Measurements from ENCODE around the gene MAMDC2. TPM values are rescaled to one million over a fixed set of nuclear protein-coding genes. Genes with fewer than 3 reads are reported as not detected.

Gene MAMDC2
- total and polyA plus RNA-seq, 2 of the 4 experiments (the other 2 are of a cell fraction), result 5.0 to 5.2 TPM

GRCh38 chr9:70093095-70093494, 49.4 kb downstream of the MAMDC2 start:
- Histone ChIP-seq H3K9me3 (ENCODE audit: control insufficient read depth, insufficient read depth, low read length) (no peaks in the 10 kb centered on the region), H4K5ac (ENCODE audit: low read depth, low read length) (no peak overlapping the region), H3K27me3 (ENCODE audit: control insufficient read depth, insufficient read depth, low read length) (no peaks in the 10 kb centered on the region), H3K56ac (ENCODE audit: extremely low read depth, insufficient read depth, low read length) (no peak overlapping the region), H3K14ac (replicated peaks; ENCODE audit: low read depth, low read length) (no peak overlapping the region), H2BK120ac (ENCODE audit: low read depth, low read length) (no peak overlapping the region), H3K18ac (ENCODE audit: low read depth, low read length) (no peak overlapping the region), H2AK9ac (replicated peaks; ENCODE audit: low read depth, low read length, poor library complexity) (no peak overlapping the region), H4K91ac (ENCODE audit: insufficient read depth, low read depth, low read length) (no peak overlapping the region), H3K4me2 (ENCODE audit: low read depth, low read length) (no peak overlapping the region), H3K9ac (ENCODE audit: low read depth, low read length) (no peak overlapping the region), H2BK5ac (ENCODE audit: low read depth, low read length, poor library complexity, severe bottlenecking) (no peak overlapping the region), H4K20me1 (ENCODE audit: insufficient read depth, low read length) (no peaks in the 10 kb centered on the region), H3K9me1 (ENCODE audit: insufficient read depth, low read length) (no peaks in the 10 kb centered on the region), H3K4ac (ENCODE audit: low read depth, low read length) (no peak overlapping the region), H2AK5ac (ENCODE audit: low read depth, low read length) (no peak overlapping the region), H3K4me1 (ENCODE audit: control insufficient read depth, insufficient read depth, low read length) (peaks cover 3% of the 10 kb centered on the region; the same call in 1 of the 2 replicates), H3K27ac (ENCODE audit: insufficient read depth, low read length) (no peak overlapping the region), H3K4me3 (ENCODE audit: insufficient read depth, low read depth, low read length) (no peak overlapping the region), H2BK15ac (ENCODE audit: low read depth, low read length) (no peak overlapping the region), H2AFZ (replicated peaks; ENCODE audit: low read length, poor library complexity) (no peak overlapping the region), H4K8ac (ENCODE audit: low read depth in 2 of 2, low read length in 2 of 2) (no peak overlapping the region), H3K79me1 (ENCODE audit: low read depth in 1 of 2, low read length in 2 of 2) (no peaks in the 10 kb centered on the region), H3K23ac (ENCODE audit: low read depth, low read length) (no peak overlapping the region), H3K36me3 (ENCODE audit: control insufficient read depth, insufficient read depth, low read length) (no peaks in the 10 kb centered on the region), H2BK20ac (ENCODE audit: low read depth, low read length) (no peak overlapping the region)
- TF ChIP-seq RFX5 (IDR thresholded peaks at IDR 0.05; ENCODE audit: low read depth, low read length), result no peak
- TF ChIP-seq MAZ (IDR thresholded peaks at IDR 0.05; ENCODE audit: borderline replicate concordance, low read depth, low read length), result no peak
- TF ChIP-seq MAFK (IDR thresholded peaks at IDR 0.05; ENCODE audit: low read depth, low read length), result no peak
- no peak for TF ChIP-seq BHLHE40 (IDR thresholded peaks at IDR 0.05; ENCODE audit: low read depth, low read length)
- TF ChIP-seq USF2 (IDR thresholded peaks at IDR 0.05; ENCODE audit: low read depth, low read length), result no peak
- TF ChIP-seq RAD21 (IDR thresholded peaks at IDR 0.05; ENCODE audit: low read length), result no peak
- no peak for TF ChIP-seq CEBPB (IDR thresholded peaks at IDR 0.05; ENCODE audit: low read depth, low read length)
- TF ChIP-seq ELK1 (IDR thresholded peaks at IDR 0.05; ENCODE audit: borderline replicate concordance, low read depth, low read length), result no peak
- no peak for TF ChIP-seq POLR2A (IDR thresholded peaks at IDR 0.05; ENCODE audit: low read depth, low read length)
- no peak for TF ChIP-seq MXI1 (IDR thresholded peaks at IDR 0.05; ENCODE audit: borderline replicate concordance, low read depth, low read length)
- TF ChIP-seq SMC3 (IDR thresholded peaks at IDR 0.05; ENCODE audit: low read depth, low read length), result no peak
- no peak for TF ChIP-seq CTCF (conservative IDR thresholded peaks at IDR 0.05; ENCODE audit: low read depth, low read length)
- no peak for TF ChIP-seq CHD1 (IDR thresholded peaks at IDR 0.05; ENCODE audit: low read depth, low read length)
- no peak for TF ChIP-seq RCOR1 (IDR thresholded peaks at IDR 0.05; ENCODE audit: insufficient replicate concordance, low read length)
- no peak for TF ChIP-seq FOS (IDR thresholded peaks at IDR 0.05; ENCODE audit: low read depth, low read length)
- no TSS peak for BruUV-seq (replicated peaks)
- intact Hi-C loops (cut with micrococcal nuclease), result no loop called here
- ChIA-PET POLR2A (ENCODE audit: unreplicated experiment) (no interaction called here), CTCF (no interaction called here)
- ATAC-seq (ENCODE audit: low read depth) (no peak), DNase-seq (no peak)
- in situ Hi-C loops (cut with MboI; ENCODE audit: low sequenced_read_pairs), result no loop called here
- dilution Hi-C loops (cut with HindIII; ENCODE audit: low sequenced_read_pairs, unreplicated experiment), result no loop called here

All from IMR-90 (cell line).